Measurements from ENCODE around the gene NTN5. TPM values are rescaled to one million over a fixed set of nuclear protein-coding genes. Genes with fewer than 3 reads are reported as not detected.

The NTN5 gene
- total RNA-seq, 1 donor from 2014 or later = 0.11 TPM

- Histone ChIP-seq H3K4me1 (ENCODE audit: insufficient read depth, low read length) (no peaks in the 10 kb centered on the region), H3K27ac (ENCODE audit: low read depth, low read length) (no peak overlapping the region), H2AFZ (ENCODE audit: low read depth, low read length) (no peak overlapping the region), H3K9ac (ENCODE audit: low read length) (no peak overlapping the region), H3K36me3 (ENCODE audit: insufficient read depth, low read length) (no peaks in the 10 kb centered on the region), H3K4me3 (ENCODE audit: insufficient read depth, low read depth, low read length) (no peak overlapping the region), H3K79me2 (ENCODE audit: insufficient read depth, low read length) (no peaks in the 10 kb centered on the region), H4K20me1 (ENCODE audit: insufficient read depth, low read length) (no peaks in the 10 kb centered on the region), H3K4me2 (ENCODE audit: low read length) (no peak overlapping the region), H3K27me3 (ENCODE audit: insufficient read depth, low read length) (no peaks in the 10 kb centered on the region), H3K9me3 (ENCODE audit: insufficient read depth, low read depth, low read length) (peaks cover 3% of the 10 kb centered on the region)
- FAIRE-seq (no peak), DNase-seq (ENCODE audit: low read depth) (no peak)
- H3K9me3 Mint-ChIP-seq (ENCODE audit: unreplicated experiment) = no peaks in the 10 kb centered on the region
- H3K27ac Mint-ChIP-seq (ENCODE audit: unreplicated experiment) = no peak overlapping the region
- peaks cover 7% of the 10 kb centered on the region for H3K27me3 Mint-ChIP-seq (ENCODE audit: low read depth, unreplicated experiment)
- no peaks in the 10 kb centered on the region for H3K36me3 Mint-ChIP-seq (ENCODE audit: low read depth, unreplicated experiment)
- TF ChIP-seq EZH2 (IDR thresholded peaks at IDR 0.05; ENCODE audit: insufficient read depth, low read length) (no peak), CTCF (IDR thresholded peaks at IDR 0.05; ENCODE audit: insufficient read depth, low read depth, low read length) (no peak)
- no peaks in the 10 kb centered on the region for H3K4me1 Mint-ChIP-seq (ENCODE audit: low read depth, unreplicated experiment)
- H3K4me3 Mint-ChIP-seq (ENCODE audit: unreplicated experiment) = no peak overlapping the region
Measured at GRCh38 chr19:48665786-48666185, 7.0 kb downstream of the NTN5 start.

GRCh38 chr19:48664476-48664875, 8.3 kb downstream of the NTN5 start:
- H3K27ac ChIP-seq (ENCODE audit: low read depth, low read length) = no peak overlapping the region
- no peak for TF ChIP-seq EZH2 (IDR thresholded peaks at IDR 0.05; ENCODE audit: insufficient read depth, low read length)
- no peak for TF ChIP-seq CTCF (IDR thresholded peaks at IDR 0.05; ENCODE audit: insufficient read depth, low read depth, low read length)
- no peak overlapping the region for H3K4me3 Mint-ChIP-seq (ENCODE audit: unreplicated experiment)
- no peaks in the 10 kb centered on the region for H3K4me1 ChIP-seq (ENCODE audit: insufficient read depth, low read length)
- no peaks in the 10 kb centered on the region for H3K9me3 ChIP-seq (ENCODE audit: insufficient read depth, low read depth, low read length)
- H3K4me2 ChIP-seq (ENCODE audit: low read length) = no peak overlapping the region
- H2AFZ ChIP-seq (ENCODE audit: low read depth, low read length) = no peak overlapping the region
- no peak overlapping the region for H3K4me3 ChIP-seq (ENCODE audit: insufficient read depth, low read depth, low read length)
- H3K27ac Mint-ChIP-seq (ENCODE audit: unreplicated experiment) = no peak overlapping the region
- no peaks in the 10 kb centered on the region for H4K20me1 ChIP-seq (ENCODE audit: insufficient read depth, low read length)
- no peaks in the 10 kb centered on the region for H3K9me3 Mint-ChIP-seq (ENCODE audit: unreplicated experiment)
- peaks cover 7% of the 10 kb centered on the region for H3K27me3 Mint-ChIP-seq (ENCODE audit: low read depth, unreplicated experiment)
- H3K79me2 ChIP-seq (ENCODE audit: insufficient read depth, low read length) = no peaks in the 10 kb centered on the region
- no peaks in the 10 kb centered on the region for H3K27me3 ChIP-seq (ENCODE audit: insufficient read depth, low read length)
- H3K9ac ChIP-seq (ENCODE audit: low read length) = no peak overlapping the region
- H3K4me1 Mint-ChIP-seq (ENCODE audit: low read depth, unreplicated experiment) = no peaks in the 10 kb centered on the region
- FAIRE-seq (no peak), DNase-seq (ENCODE audit: low read depth) (no peak)
- peaks cover 2% of the 10 kb centered on the region for H3K36me3 Mint-ChIP-seq (ENCODE audit: low read depth, unreplicated experiment)
- no peaks in the 10 kb centered on the region for H3K36me3 ChIP-seq (ENCODE audit: insufficient read depth, low read length)

GRCh38 chr19:48663667-48664066, 9.2 kb downstream of the NTN5 start:
- no peak overlapping the region for H3K9ac ChIP-seq (ENCODE audit: low read length)
- H3K79me2 ChIP-seq (ENCODE audit: insufficient read depth, low read length) = no peaks in the 10 kb centered on the region
- Mint-ChIP-seq H3K36me3 (ENCODE audit: low read depth, unreplicated experiment) (peaks cover 2% of the 10 kb centered on the region), H3K4me3 (ENCODE audit: unreplicated experiment) (no peak overlapping the region), H3K9me3 (ENCODE audit: unreplicated experiment) (no peaks in the 10 kb centered on the region), H3K27ac (ENCODE audit: unreplicated experiment) (no peak overlapping the region), H3K27me3 (ENCODE audit: low read depth, unreplicated experiment) (peaks cover 9% of the 10 kb centered on the region), H3K4me1 (ENCODE audit: low read depth, unreplicated experiment) (no peaks in the 10 kb centered on the region)
- no peak for FAIRE-seq
- no peak for DNase-seq (ENCODE audit: low read depth)
- H4K20me1 ChIP-seq (ENCODE audit: insufficient read depth, low read length) = no peaks in the 10 kb centered on the region
- no peak overlapping the region for H3K4me3 ChIP-seq (ENCODE audit: insufficient read depth, low read depth, low read length)
- no peak overlapping the region for H3K4me2 ChIP-seq (ENCODE audit: low read length)
- H3K36me3 ChIP-seq (ENCODE audit: insufficient read depth, low read length) = no peaks in the 10 kb centered on the region
- no peak overlapping the region for H2AFZ ChIP-seq (ENCODE audit: low read depth, low read length)
- no peaks in the 10 kb centered on the region for H3K4me1 ChIP-seq (ENCODE audit: insufficient read depth, low read length)
- H3K27ac ChIP-seq (ENCODE audit: low read depth, low read length) = no peak overlapping the region
- H3K9me3 ChIP-seq (ENCODE audit: insufficient read depth, low read depth, low read length) = no peaks in the 10 kb centered on the region
- H3K27me3 ChIP-seq (ENCODE audit: insufficient read depth, low read length) = no peaks in the 10 kb centered on the region
- TF ChIP-seq CTCF (IDR thresholded peaks at IDR 0.05; ENCODE audit: insufficient read depth, low read depth, low read length) (no peak), EZH2 (IDR thresholded peaks at IDR 0.05; ENCODE audit: insufficient read depth, low read length) (no peak)
